AG09319 (cell line): Measurements from ENCODE around the gene CTAGE4.
"Not testable (repeated sequence)": the region's sequence is repeated elsewhere in the genome, so short reads cannot be mapped to it uniquely, and the experiment has no call there.

Experiments
- DNase-seq: peaks from one replicate; pipeline ENCODE4 v3.0.0-alpha.2; 2010; ENCODE audit warnings: low read depth; ENCODE audit errors: extremely low read depth

CTAGE4 gene

GRCh38 chr7:144231027-144231426, 47.8 kb downstream of the CTAGE4 start:
- not testable (repeated sequence) for DNase-seq

GRCh38 chr7:144233039-144233438, 49.8 kb downstream of the CTAGE4 start:
- not testable (repeated sequence) for DNase-seq
